GM12874 (cell line): ENCODE measurements around the gene TBC1D2.

Experiments used
- CTCF ChIP-seq: IDR thresholded peaks from 2 replicates; pipeline ENCODE4 v1.5.1; 2011; ENCODE audit warnings: low read depth, mild to moderate bottlenecking, control low read depth, low read length, moderate library complexity; ENCODE audit not compliant: insufficient read depth

The TBC1D2 gene

GRCh38 chr9:98176391-98177259, 78.8 kb downstream of the TBC1D2 start:
- TF ChIP-seq CTCF: no peak

GRCh38 chr9:98175762-98176161, 79.7 kb downstream of the TBC1D2 start:
- TF ChIP-seq CTCF: no peak

- no peak for TF ChIP-seq CTCF
Measured at GRCh38 chr9:98175028-98175569, 80.3 kb downstream of the TBC1D2 start.

- no peak for TF ChIP-seq CTCF
Measured at GRCh38 chr9:98173181-98173580, 82.3 kb downstream of the TBC1D2 start.

- no peak for TF ChIP-seq CTCF
Measured at GRCh38 chr9:98172604-98173003, 82.8 kb downstream of the TBC1D2 start.

- no peak for TF ChIP-seq CTCF
Measured at GRCh38 chr9:98171176-98171925, 84.1 kb downstream of the TBC1D2 start.

GRCh38 chr9:98168941-98169488, 86.4 kb downstream of the TBC1D2 start:
- TF ChIP-seq CTCF: no peak
